Coronary artery (tissue), 2 donors: ENCODE measurements around the gene FAM219A.
A peak's percentile ranks its signal among the peaks of the same experiment; 100 is the strongest.

Experiments
- DNase-seq: peaks from one replicate; pipeline ENCODE4 v3.0.0-alpha.2; 2017; ENCODE audit warnings: low spot score
- H3K27ac ChIP-seq, 2 donors: fragments of 200-600 bp; sonication (generic); one replicate each; pipeline ENCODE4 v1.5.1; 2016 to 2019
- H3K4me3 ChIP-seq: fragments of 200-600 bp; sonication (generic); 2 replicates; pipeline ENCODE4 v1.5.1; 2016; ENCODE audit warnings: mild to moderate bottlenecking, moderate library complexity
- TF ChIP-seq, protein P1 (sequence below): fragments of 200-600 bp; sonication (generic); IDR thresholded peaks from one replicate; pipeline ENCODE4 v1.5.1; 2019; ENCODE audit warnings: antibody characterized with exemption

Gene FAM219A

DNA sequence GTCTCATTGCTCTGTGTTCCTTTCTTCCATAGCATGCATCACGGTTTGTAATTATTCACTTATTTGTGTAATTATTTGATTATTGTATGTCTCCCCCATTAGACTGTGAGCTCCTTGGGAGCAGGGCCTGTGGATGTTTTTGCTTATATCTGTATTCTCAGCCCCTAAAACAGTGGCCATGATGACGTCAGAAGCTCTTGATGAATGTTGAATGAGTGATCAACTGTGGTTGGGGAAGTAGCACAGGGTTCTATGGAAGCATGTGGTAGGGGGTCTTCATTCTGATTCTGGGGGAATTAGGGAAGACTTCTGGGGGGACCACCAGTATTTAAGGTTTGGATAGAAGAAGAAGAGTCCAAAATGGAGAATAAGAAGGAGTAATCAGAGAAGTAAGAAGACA is 6.2 kb upstream of the FAM219A start:
- no peak overlapping the region for H3K4me3 ChIP-seq
- no peak for DNase-seq
- TF ChIP-seq, protein P1, sequence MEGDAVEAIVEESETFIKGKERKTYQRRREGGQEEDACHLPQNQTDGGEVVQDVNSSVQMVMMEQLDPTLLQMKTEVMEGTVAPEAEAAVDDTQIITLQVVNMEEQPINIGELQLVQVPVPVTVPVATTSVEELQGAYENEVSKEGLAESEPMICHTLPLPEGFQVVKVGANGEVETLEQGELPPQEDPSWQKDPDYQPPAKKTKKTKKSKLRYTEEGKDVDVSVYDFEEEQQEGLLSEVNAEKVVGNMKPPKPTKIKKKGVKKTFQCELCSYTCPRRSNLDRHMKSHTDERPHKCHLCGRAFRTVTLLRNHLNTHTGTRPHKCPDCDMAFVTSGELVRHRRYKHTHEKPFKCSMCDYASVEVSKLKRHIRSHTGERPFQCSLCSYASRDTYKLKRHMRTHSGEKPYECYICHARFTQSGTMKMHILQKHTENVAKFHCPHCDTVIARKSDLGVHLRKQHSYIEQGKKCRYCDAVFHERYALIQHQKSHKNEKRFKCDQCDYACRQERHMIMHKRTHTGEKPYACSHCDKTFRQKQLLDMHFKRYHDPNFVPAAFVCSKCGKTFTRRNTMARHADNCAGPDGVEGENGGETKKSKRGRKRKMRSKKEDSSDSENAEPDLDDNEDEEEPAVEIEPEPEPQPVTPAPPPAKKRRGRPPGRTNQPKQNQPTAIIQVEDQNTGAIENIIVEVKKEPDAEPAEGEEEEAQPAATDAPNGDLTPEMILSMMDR, result no peak
- H3K27ac ChIP-seq, result no peak overlapping the region

DNA sequence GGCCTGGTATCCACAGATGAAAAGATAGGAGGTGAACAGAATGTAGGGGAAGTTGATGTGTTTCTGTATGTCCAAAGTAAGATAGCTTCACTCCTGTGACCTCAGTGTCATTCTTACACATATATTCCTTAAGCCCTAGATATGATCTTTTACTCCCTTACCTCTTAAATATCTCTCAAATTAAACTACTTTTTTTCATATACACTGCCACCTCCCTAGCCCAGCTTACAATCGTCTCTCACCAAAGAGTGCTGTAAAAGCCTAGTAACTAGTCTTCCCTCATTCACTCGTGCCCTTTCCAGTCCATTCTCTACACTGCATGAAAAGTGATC is 5.5 kb upstream of the FAM219A start:
- Histone ChIP-seq H3K27ac (no peak overlapping the region), H3K4me3 (no peak overlapping the region)
- TF ChIP-seq, protein P1, result no peak
- no peak for DNase-seq

DNA sequence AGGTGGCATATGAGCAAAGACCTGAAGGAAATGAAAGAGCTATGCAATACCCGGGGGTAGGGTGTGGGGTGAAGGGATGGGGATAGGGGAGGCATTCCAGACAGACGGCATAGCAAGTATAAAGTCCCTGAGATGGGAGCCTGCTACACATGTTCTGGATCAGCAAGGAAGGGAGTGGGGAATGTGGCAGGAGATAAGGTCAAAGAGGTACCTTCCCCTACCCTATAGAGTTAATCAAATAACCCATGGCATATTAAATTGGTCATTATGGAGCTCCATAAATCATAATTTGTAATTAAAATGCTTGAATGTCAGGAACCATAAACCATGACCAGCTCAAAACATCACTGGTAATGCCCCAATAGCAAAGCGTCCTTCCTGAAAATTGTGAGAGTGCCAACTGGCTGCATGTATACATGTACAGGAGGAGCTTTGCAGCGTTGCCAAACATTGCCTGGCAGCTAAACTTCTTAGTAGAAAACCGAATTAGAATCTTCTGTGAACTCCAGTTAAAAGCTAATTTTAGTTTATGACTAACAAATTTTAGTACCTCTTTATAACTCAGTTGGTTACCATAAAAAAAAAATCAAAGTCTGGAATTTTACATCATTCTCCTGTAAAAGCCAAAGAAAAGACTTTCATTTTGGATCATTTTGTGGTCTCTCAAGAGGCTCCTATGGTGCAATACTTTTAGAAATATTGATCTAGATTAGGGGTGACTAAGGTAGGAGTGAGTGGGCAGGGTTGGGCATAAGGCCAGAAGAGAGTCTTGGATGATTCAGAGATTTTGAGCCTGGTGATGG is 4.9 kb upstream of the FAM219A start:
- no peak for DNase-seq
- H3K27ac ChIP-seq, result no peak overlapping the region
- H3K4me3 ChIP-seq, result no peak overlapping the region

DNA sequence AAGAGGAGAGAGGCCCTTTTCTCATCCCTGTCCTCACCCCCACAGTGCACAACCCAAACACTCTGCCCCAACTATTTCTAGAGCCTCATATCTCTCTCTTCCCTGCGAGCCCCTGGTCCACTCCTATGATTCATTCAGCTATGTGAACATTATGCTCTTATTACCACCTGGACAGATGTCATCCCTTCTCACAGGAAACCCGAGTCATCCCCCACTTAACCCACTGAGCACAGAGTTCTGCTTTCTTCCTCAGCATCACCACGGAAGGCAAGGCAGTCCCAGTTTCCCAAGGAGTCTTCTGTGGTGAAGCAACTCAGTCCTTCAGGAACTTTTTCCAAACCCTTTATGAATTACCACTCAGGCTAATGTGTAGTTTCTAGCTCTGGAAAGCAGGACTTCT is 1.6 kb upstream of the FAM219A start:
- Histone ChIP-seq H3K4me3 (no peak overlapping the region), H3K27ac (no peak overlapping the region)
- no peak for DNase-seq
- TF ChIP-seq, protein P1, result no peak

More for the DNA sequence above, 4.9 kb upstream of the FAM219A start:
- TF ChIP-seq, protein P1, result no peak

DNA sequence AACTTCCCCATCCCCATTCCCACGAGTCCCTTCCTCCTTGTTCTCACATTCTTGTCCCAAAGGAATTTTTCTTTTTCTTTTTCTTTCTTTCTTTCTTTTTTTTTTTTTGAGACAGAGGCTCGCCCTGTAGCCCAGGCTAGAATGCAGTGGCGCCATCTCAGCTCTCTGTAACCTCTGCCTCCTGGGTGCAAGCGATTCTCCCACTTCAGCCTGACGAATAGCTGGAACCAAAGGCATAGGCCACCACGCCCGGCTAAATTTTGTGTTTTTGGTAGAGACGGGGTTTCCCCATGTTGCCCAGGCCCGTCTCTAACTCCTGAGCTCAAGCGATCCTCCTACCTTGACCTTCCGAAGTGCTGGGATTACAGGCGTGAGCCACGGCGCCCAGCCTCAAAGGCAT is 986 bp upstream of the FAM219A start:
- no peak for DNase-seq

DNA sequence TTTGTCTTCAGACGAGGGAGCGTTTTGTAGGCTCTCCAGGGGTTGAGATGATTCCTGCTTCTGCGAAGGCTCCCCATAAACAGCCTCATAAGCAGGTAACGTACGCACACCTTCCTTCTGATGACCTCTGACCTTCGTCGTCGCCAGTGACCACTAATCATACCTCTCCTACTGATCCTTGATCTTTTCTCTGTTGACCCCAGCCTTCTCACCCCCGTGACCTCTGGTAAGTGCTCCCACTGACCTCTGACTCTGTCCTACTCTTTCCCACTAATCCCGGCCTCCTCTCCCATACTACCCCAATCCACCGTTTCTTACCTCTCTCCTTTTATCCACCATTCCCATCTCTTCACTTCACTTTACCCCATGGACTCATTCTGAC is 580 bp upstream of the FAM219A start:
- no peak overlapping the region for H3K27ac ChIP-seq
- TF ChIP-seq, protein P1, result no peak
- DNase-seq, result no peak
- H3K4me3 ChIP-seq, result peak overlapping the region; percentile 90

More for the DNA sequence above, 986 bp upstream of the FAM219A start:
- Histone ChIP-seq H3K27ac (no peak overlapping the region), H3K4me3 (no peak overlapping the region)
- TF ChIP-seq, protein P1, result no peak
